Activated naive CD4-positive, alpha-beta T cell treated with anti-CD3 and anti-CD28 coated beads, Interleukin-2, amount 10 ng/mL, durations not matched to agents 7 days and 5 days (primary cell): Measurements from ENCODE around the gene CSNK1G2.

ENCODE experiments used
- CTCF ChIA-PET: fragments of 350-600 bp; sonication (Branson Sonifier 250); formaldehyde crosslinking; loops from one replicate; lab custom pipeline; 2021; ENCODE audit warnings: antibody characterized with exemption; lab: Charles Lee
- DNase-seq: peaks from one replicate; pipeline ENCODE4 v3.0.0-alpha.2; 2020
- H3K27ac Mint-ChIP-seq: one replicate; pipeline ENCODE4 v1.8.0; 2021; ENCODE audit warnings: mild to moderate bottlenecking, moderate library complexity, mixed read lengths
- H3K27me3 Mint-ChIP-seq: one replicate; pipeline ENCODE4 v1.8.0; 2021; ENCODE audit warnings: mild to moderate bottlenecking, mixed read lengths
- H3K36me3 Mint-ChIP-seq: one replicate; pipeline ENCODE4 v1.8.0; 2021; ENCODE audit warnings: mixed read lengths
- H3K4me1 Mint-ChIP-seq: one replicate; pipeline ENCODE4 v1.8.0; 2021; ENCODE audit warnings: mixed read lengths
- H3K4me3 Mint-ChIP-seq: one replicate; pipeline ENCODE4 v1.8.0; 2021; ENCODE audit warnings: mild to moderate bottlenecking, moderate library complexity, mixed read lengths
- H3K9me3 Mint-ChIP-seq: one replicate; pipeline ENCODE4 v1.8.0; 2021; ENCODE audit warnings: mixed read lengths

The CSNK1G2 gene

DNA sequence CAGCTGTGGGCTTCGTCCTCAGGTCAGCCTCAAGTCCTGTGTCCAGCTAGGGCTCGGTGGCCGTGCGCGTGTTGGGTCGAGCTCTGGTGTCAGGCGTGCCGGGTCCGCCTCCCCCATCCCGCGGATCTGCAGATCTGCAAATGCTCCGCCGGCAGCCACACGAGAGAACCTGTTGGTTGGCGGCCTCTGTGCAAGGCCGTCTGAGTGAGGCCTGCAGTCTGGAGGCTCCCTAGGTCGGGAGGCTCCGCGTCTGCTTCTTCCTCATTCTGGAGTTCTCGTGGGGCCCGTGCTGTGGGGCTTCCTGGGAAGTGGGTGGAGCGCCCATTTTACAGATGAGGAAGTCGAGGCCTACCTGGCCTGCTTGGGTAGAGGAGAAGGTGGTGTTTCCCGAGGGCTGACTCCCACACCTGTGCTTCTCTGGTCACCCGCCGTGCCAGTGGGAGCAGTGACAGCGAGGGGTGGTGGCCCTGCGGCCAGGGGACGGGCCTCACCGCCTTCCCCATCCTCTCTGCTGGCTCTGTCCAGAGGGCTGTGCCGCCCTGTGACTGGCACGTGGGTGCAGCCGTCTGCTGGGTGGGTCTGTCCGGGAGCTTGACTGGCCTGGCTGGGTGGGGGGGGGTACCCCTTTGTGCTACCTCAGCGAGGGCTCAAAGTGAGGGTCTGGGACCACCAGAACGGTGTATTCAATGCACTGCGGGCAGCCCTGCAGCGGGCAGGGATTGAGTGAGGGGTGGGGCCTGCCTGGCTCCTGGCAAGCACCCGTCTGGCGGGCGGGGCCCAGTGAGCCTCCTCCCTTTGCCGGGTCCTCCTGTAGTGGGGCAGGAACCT lies 3.3 kb downstream of the CSNK1G2 start:
- no peaks in the 10 kb centered on the region for H3K9me3 Mint-ChIP-seq
- peaks cover 44% of the 10 kb centered on the region for H3K4me1 Mint-ChIP-seq
- peak overlapping the region; percentile 97 for H3K4me3 Mint-ChIP-seq
- H3K27me3 Mint-ChIP-seq = peaks cover 6% of the 10 kb centered on the region
- CTCF ChIA-PET = interaction anchor here (0.5 kb wide), 1 partner anchor 500 kb away, joined by 3 read pairs; no protein-coding TSS in a partner anchor
- no peak for DNase-seq
- H3K27ac Mint-ChIP-seq = peak overlapping the region; percentile 64
- peaks cover 25% of the 10 kb centered on the region for H3K36me3 Mint-ChIP-seq

- Mint-ChIP-seq H3K4me3 (peak overlapping the region; percentile 26), H3K4me1 (peaks cover 40% of the 10 kb centered on the region), H3K9me3 (no peaks in the 10 kb centered on the region), H3K27me3 (peaks cover 6% of the 10 kb centered on the region), H3K36me3 (peaks cover 26% of the 10 kb centered on the region), H3K27ac (peak overlapping the region; percentile 64)
- DNase-seq = no peak
- CTCF ChIA-PET = interaction anchor here (0.5 to 2.3 kb wide), 6 partner anchors 15 to 501 kb away, joined by 3 to 10 read pairs (median 3); no protein-coding TSS in a partner anchor
These were observed 4.1 kb downstream of the CSNK1G2 start for GRCh38 chr19:1944916-1945561.

DNA sequence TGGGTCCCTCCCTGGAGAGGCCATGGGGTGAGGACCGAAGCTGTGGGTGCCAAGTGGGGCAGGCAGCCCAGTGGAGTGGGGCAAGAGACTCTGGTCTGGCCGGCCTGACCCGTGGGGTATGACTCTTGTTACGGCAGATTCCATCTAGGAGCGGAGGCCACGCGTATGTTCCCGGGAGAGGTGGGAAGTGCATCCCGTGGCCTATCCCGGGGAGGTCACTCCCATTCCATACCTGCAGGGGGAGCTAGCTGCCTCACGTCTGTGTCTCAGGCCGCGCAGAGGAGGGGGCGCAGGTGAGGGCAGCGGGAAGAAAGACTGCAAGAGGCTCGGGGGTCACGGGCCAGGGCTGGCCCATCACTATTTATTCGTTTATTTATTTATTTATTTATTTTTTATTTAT lies 4.9 kb downstream of the CSNK1G2 start:
- Mint-ChIP-seq H3K27ac (peak overlapping the region; percentile 34), H3K4me1 (peaks cover 43% of the 10 kb centered on the region), H3K4me3 (no peak overlapping the region), H3K36me3 (peaks cover 29% of the 10 kb centered on the region), H3K9me3 (no peaks in the 10 kb centered on the region), H3K27me3 (no peaks in the 10 kb centered on the region)
- peak; percentile 57 for DNase-seq
- CTCF ChIA-PET = interaction anchor here (0.9 to 2.3 kb wide), 7 partner anchors 13 to 106 kb away, joined by 3 to 10 read pairs (median 3); no protein-coding TSS in a partner anchor

DNA sequence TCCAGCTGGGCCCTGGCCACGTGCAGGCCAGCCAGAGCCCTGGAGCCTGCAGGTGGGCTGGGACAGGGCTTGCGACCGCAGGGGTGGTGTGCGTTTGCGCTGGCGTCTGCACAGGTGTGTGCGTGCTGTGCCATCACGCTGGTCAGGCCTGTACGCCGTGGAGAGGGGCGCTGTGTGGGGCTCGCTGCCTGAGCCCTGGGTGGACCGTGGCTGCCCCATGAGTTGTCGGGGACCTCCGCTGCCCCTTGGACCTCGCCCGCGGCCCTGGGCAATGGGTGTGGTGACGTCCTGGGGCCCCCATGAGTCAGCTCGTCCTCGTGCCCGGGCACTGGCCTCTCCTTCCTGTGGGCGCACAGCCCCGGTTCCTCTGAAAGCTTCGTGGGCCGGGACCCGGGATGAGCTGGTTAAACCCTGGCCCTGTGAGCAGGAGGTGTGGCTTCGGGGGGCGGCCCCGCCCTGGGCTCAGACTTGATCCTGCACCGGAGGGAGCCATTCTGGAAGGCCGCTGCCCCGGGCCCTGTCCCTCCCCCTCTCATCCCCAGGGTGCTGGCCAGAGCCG lies 6.8 kb downstream of the CSNK1G2 start:
- no peaks in the 10 kb centered on the region for H3K27me3 Mint-ChIP-seq
- DNase-seq = no peak
- H3K36me3 Mint-ChIP-seq = peaks cover 37% of the 10 kb centered on the region
- no peaks in the 10 kb centered on the region for H3K9me3 Mint-ChIP-seq
- CTCF ChIA-PET = interaction anchor here (0.5 kb wide), 1 partner anchor 464 kb away, joined by 3 read pairs; no protein-coding TSS in a partner anchor
- no peak overlapping the region for H3K27ac Mint-ChIP-seq
- peaks cover 45% of the 10 kb centered on the region for H3K4me1 Mint-ChIP-seq
- no peak overlapping the region for H3K4me3 Mint-ChIP-seq

- H3K27me3 Mint-ChIP-seq = no peaks in the 10 kb centered on the region
- no peaks in the 10 kb centered on the region for H3K9me3 Mint-ChIP-seq
- CTCF ChIA-PET = no interaction called here
- no peak overlapping the region for H3K27ac Mint-ChIP-seq
- peaks cover 31% of the 10 kb centered on the region for H3K36me3 Mint-ChIP-seq
- no peak for DNase-seq
- H3K4me3 Mint-ChIP-seq = no peak overlapping the region
- H3K4me1 Mint-ChIP-seq = peaks cover 29% of the 10 kb centered on the region
These were observed 8.5 kb downstream of the CSNK1G2 start for GRCh38 chr19:1949304-1950101.

GRCh38 chr19:1950640-1951039 lies 9.7 kb downstream of the CSNK1G2 start:
- Mint-ChIP-seq H3K27ac (no peak overlapping the region), H3K4me3 (no peak overlapping the region), H3K4me1 (peaks cover 25% of the 10 kb centered on the region), H3K36me3 (peaks cover 31% of the 10 kb centered on the region), H3K27me3 (no peaks in the 10 kb centered on the region), H3K9me3 (no peaks in the 10 kb centered on the region)
- no peak for DNase-seq
- CTCF ChIA-PET = no interaction called here

GRCh38 chr19:1952635-1953034 lies 11.7 kb downstream of the CSNK1G2 start:
- H3K36me3 Mint-ChIP-seq = peaks cover 27% of the 10 kb centered on the region
- CTCF ChIA-PET = interaction anchor here (1.4 kb wide), 1 partner anchor 23 kb away, joined by 3 read pairs; no protein-coding TSS in a partner anchor
- no peaks in the 10 kb centered on the region for H3K27me3 Mint-ChIP-seq
- H3K4me1 Mint-ChIP-seq = peaks cover 21% of the 10 kb centered on the region
- H3K4me3 Mint-ChIP-seq = no peak overlapping the region
- DNase-seq = no peak
- H3K9me3 Mint-ChIP-seq = no peaks in the 10 kb centered on the region
- H3K27ac Mint-ChIP-seq = no peak overlapping the region

- peaks cover 27% of the 10 kb centered on the region for H3K36me3 Mint-ChIP-seq
- no peaks in the 10 kb centered on the region for H3K9me3 Mint-ChIP-seq
- H3K27me3 Mint-ChIP-seq = no peaks in the 10 kb centered on the region
- H3K27ac Mint-ChIP-seq = no peak overlapping the region
- H3K4me1 Mint-ChIP-seq = peaks cover 21% of the 10 kb centered on the region
- no peak for DNase-seq
- CTCF ChIA-PET = no interaction called here
- no peak overlapping the region for H3K4me3 Mint-ChIP-seq
These were observed 12.1 kb downstream of the CSNK1G2 start for GRCh38 chr19:1953037-1953436.

GRCh38 chr19:1953441-1954094 lies 12.6 kb downstream of the CSNK1G2 start:
- Mint-ChIP-seq H3K4me3 (no peak overlapping the region), H3K4me1 (peaks cover 19% of the 10 kb centered on the region), H3K27ac (no peak overlapping the region), H3K27me3 (no peaks in the 10 kb centered on the region), H3K36me3 (peaks cover 27% of the 10 kb centered on the region), H3K9me3 (no peaks in the 10 kb centered on the region)
- CTCF ChIA-PET = no interaction called here
- no peak for DNase-seq

- Mint-ChIP-seq H3K36me3 (peaks cover 21% of the 10 kb centered on the region), H3K27ac (no peak overlapping the region), H3K27me3 (no peaks in the 10 kb centered on the region), H3K4me1 (peaks cover 13% of the 10 kb centered on the region), H3K4me3 (no peak overlapping the region), H3K9me3 (no peaks in the 10 kb centered on the region)
- CTCF ChIA-PET = no interaction called here
- no peak for DNase-seq
These were observed 13.6 kb downstream of the CSNK1G2 start for GRCh38 chr19:1954532-1954933.

DNA sequence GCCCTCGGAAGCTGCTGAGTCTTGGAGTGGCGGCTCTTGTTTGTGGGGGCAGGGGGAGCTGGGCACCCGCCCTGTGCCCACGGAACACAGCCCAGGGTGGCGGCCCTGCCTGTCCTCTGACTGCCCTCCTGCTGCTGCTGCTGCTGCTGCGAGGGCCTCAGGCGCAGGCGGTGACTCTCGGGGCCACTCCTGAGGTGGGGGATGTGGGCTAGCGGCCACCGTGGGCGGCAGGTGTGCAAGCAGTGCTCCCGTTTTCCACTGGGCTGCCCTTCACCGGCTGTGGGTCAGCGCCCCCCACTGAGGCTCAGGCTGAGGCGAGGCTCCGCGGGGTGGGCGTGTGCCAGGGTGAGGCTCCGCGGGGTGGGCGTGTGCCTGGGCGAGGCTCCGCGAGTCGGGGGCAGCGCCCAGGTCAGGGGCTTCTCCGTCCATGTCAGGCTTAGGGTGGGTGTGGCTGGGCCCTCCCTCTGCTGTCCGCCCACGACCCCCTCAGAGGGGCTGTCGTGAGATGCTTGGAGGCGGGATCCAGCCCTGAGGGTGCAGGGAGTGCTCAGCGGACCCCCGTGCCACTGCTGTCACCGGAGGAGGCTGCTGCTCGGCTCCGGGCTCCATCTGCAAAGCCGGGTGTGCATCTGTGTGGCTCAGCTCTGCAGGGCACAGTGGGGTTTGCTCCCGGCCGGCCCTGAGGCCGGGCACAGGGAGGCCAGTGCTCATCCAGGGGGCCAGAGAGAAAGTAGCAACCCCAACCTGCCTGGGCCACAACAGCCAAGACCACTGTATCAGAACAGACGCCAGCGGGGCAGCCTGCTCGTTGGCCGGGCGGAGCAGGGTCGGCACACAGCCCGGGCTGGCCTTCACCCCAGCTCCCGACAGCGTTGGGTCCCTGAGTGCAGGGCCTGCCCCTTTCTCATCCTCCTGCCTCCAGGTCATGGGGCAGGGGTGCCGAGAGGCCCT lies 14.5 kb downstream of the CSNK1G2 start:
- Mint-ChIP-seq H3K27me3 (no peaks in the 10 kb centered on the region), H3K4me1 (peaks cover 9% of the 10 kb centered on the region), H3K9me3 (no peaks in the 10 kb centered on the region), H3K27ac (no peak overlapping the region), H3K36me3 (peaks cover 16% of the 10 kb centered on the region), H3K4me3 (no peak overlapping the region)
- CTCF ChIA-PET = no interaction called here
- no peak for DNase-seq

GRCh38 chr19:1956122-1956494 lies 15.1 kb downstream of the CSNK1G2 start:
- CTCF ChIA-PET = no interaction called here

More at GRCh38 chr19:1956122-1956494, 15.1 kb downstream of the CSNK1G2 start:
- Mint-ChIP-seq H3K36me3 (peaks cover 12% of the 10 kb centered on the region), H3K9me3 (no peaks in the 10 kb centered on the region), H3K27me3 (no peaks in the 10 kb centered on the region), H3K27ac (no peak overlapping the region), H3K4me3 (no peak overlapping the region), H3K4me1 (peaks cover 4% of the 10 kb centered on the region)
- DNase-seq = no peak
